Measurements from ENCODE around the gene PICK1.

GRCh38 chr22:38077595-38077994 lies 20.4 kb downstream of the PICK1 start:
- TF ChIP-seq CTCF (conservative IDR thresholded peaks at IDR 0.05; ENCODE audit: low read length) (no peak), EZH2phosphoT487 (IDR thresholded peaks at IDR 0.05; ENCODE audit: borderline replicate concordance, low read depth, low read length) (no peak)

All from OCI-LY7 (cell line).